GM12878 (cell line): ENCODE data around the gene EMP1. TPM values are rescaled to one million over a fixed set of nuclear protein-coding genes. Genes with fewer than 3 reads are reported as not detected.

Source experiments
- ATAC-seq: fragments of 200-7000 bp; cut with Tn5 transposase; 3 replicates; pipeline ENCODE4 v1.9.1; 2020; ENCODE audit warnings: mild to moderate bottlenecking, moderate library complexity
- BruUV-seq: library from RNA; stranded (reverse); fragments of 400-500 nt; replicated peaks from 2 replicates; lab custom pipeline; 2021; lab: Mats Ljungman, UMichigan
- CTCF ChIA-PET: fragments of 300-600 bp; sonication (Branson Sonifier 250); formaldehyde crosslinking; extraction: SDS; loops from one replicate; lab custom pipeline; 2021; ENCODE audit warnings: inconsistent platforms; lab: Yijun Ruan, JAX
- POLR2A ChIA-PET: fragments of 350-600 bp; formaldehyde crosslinking; extraction: SDS; loops from one replicate; lab custom pipeline; 2021; ENCODE audit warnings: inconsistent platforms; lab: Charles Lee
- RAD21 ChIA-PET: fragments of 300-600 bp; sonication (Branson Sonifier 250); formaldehyde crosslinking; loops from one replicate; lab custom pipeline; 2023; ENCODE audit warnings: antibody characterized with exemption; ENCODE audit not compliant: unreplicated experiment; lab: Charles Lee
- SMC1A ChIA-PET: fragments of 300-600 bp; sonication (Branson Sonifier 250); formaldehyde crosslinking; loops from one replicate; lab custom pipeline; 2023; ENCODE audit not compliant: unreplicated experiment, uncharacterized antibody; lab: Charles Lee
- DNase-seq: peaks from one replicate; pipeline ENCODE4 v3.0.0-alpha.2; 2011; ENCODE audit warnings: low read depth, low spot score
- FAIRE-seq: peaks from 3 replicates; lab custom pipeline; 2011; peaks lifted over from hg19 to GRCh38; lab: Jason Lieb, UNC
- H2AFZ ChIP-seq: 2 replicates; pipeline ENCODE4 v1.6.0; 2011; ENCODE audit warnings: low read depth, low read length, control low read depth; ENCODE audit not compliant: control insufficient read depth
- H3K27ac ChIP-seq: 2 replicates; pipeline ENCODE4 v1.5.1; 2011; ENCODE audit warnings: control low read depth; ENCODE audit not compliant: control insufficient read depth, insufficient read depth
- H3K27me3 ChIP-seq, 2 experiments: replicated peaks in 1 of 2; 2 replicates each; pipeline versions ENCODE4 v1.6.0 to v1.6.1; 2011; ENCODE audit warnings: low read length in 1 of 2; ENCODE audit not compliant: control insufficient read depth in 2 of 2, insufficient read depth in 2 of 2
- H3K36me3 ChIP-seq, 2 experiments: 2 replicates each; pipeline ENCODE4 v1.5.1; 2011; ENCODE audit warnings: low read length in 1 of 2; ENCODE audit not compliant: control insufficient read depth in 2 of 2, insufficient read depth in 2 of 2
- H3K4me1 ChIP-seq: 2 replicates; pipeline ENCODE4 v1.6.1; 2011; ENCODE audit warnings: mild to moderate bottlenecking, low read length, moderate library complexity, mixed read lengths; ENCODE audit not compliant: control insufficient read depth, insufficient read depth
- H3K4me2 ChIP-seq: 2 replicates; pipeline ENCODE4 v1.6.0; 2011; ENCODE audit warnings: control low read depth; ENCODE audit not compliant: control insufficient read depth, insufficient read depth
- H3K4me3 ChIP-seq: fragments of 200-600 bp; sonication (generic); 2 replicates; pipeline ENCODE4 v1.5.1; 2016
- H3K79me2 ChIP-seq: 2 replicates; pipeline ENCODE4 v1.6.0; 2011; ENCODE audit warnings: low read length; ENCODE audit not compliant: control insufficient read depth, insufficient read depth
- H3K9ac ChIP-seq: 2 replicates; pipeline ENCODE4 v1.8.0; 2011; ENCODE audit warnings: low read length, control low read depth, mixed read lengths; ENCODE audit not compliant: control insufficient read depth, insufficient read depth
- H3K9me3 ChIP-seq: replicated peaks from 3 replicates; pipeline ENCODE4 v1.5.1; 2011; ENCODE audit warnings: mild to moderate bottlenecking, low read length; ENCODE audit not compliant: control insufficient read depth, insufficient read depth
- H4K20me1 ChIP-seq: 2 replicates; pipeline ENCODE4 v1.6.0; 2011; ENCODE audit not compliant: control insufficient read depth, insufficient read depth
- BCL11A ChIP-seq: IDR thresholded peaks from 2 replicates; pipeline ENCODE4 v1.6.1; 2011; ENCODE audit warnings: low read depth, low read length
- ESRRA ChIP-seq: IDR thresholded peaks from 2 replicates; pipeline ENCODE4 v1.6.1; 2012; ENCODE audit warnings: mild to moderate bottlenecking, low read length, improper control_type of control experiment
- FOXM1 ChIP-seq: IDR thresholded peaks from 2 replicates; pipeline ENCODE4 v1.6.1; 2012; ENCODE audit warnings: low read depth, mild to moderate bottlenecking, inconsistent platforms, low read length, moderate library complexity
- MEF2B ChIP-seq: fragments of 450-650 bp; IDR thresholded peaks from 2 replicates; pipeline ENCODE4 v1.6.1; 2018; ENCODE audit warnings: mild to moderate bottlenecking, moderate library complexity; ENCODE audit not compliant: partially characterized antibody, poor library complexity, severe bottlenecking
- NBN ChIP-seq: fragments of 450-650 bp; IDR thresholded peaks from 2 replicates; pipeline ENCODE4 v1.6.1; 2016
- PML ChIP-seq: IDR thresholded peaks from 2 replicates; pipeline ENCODE4 v1.6.1; 2012; ENCODE audit warnings: low read length, inconsistent platforms
- RAD51 ChIP-seq: fragments of 450-650 bp; IDR thresholded peaks from 2 replicates; pipeline ENCODE4 v1.6.1; 2016; ENCODE audit warnings: moderate library complexity, mild to moderate bottlenecking, inconsistent platforms
- SUPT20H ChIP-seq: IDR thresholded peaks from 2 replicates; pipeline ENCODE4 v1.6.1; 2011; ENCODE audit warnings: low read depth, mild to moderate bottlenecking, low read length, moderate library complexity, borderline replicate concordance; ENCODE audit not compliant: control insufficient read depth
- SUZ12 ChIP-seq: fragments of 200-600 bp; sonication (generic); IDR thresholded peaks from one replicate; pipeline ENCODE4 v1.6.1; 2018; ENCODE audit warnings: antibody characterized with exemption, mild to moderate bottlenecking; ENCODE audit not compliant: unreplicated experiment
- ZNF207 ChIP-seq: fragments of 450-650 bp; IDR thresholded peaks from 2 replicates; pipeline ENCODE4 v1.6.1; 2014; ENCODE audit warnings: antibody characterized with exemption, mild to moderate bottlenecking, borderline replicate concordance
- WGBS: methylation state at CpG from one replicate; pipeline ENCODE4 v1.1.6; 2016; ENCODE audit warnings: low lambda C conversion rate; ENCODE audit not compliant: insufficient replicate concordance, insufficient coverage; ENCODE audit errors: missing lambda C conversion rate; 5-methylcytosine and 5-hydroxymethylcytosine counted together
- in situ Hi-C: fragments of 300-500 bp; cut with MboI; formaldehyde crosslinking; loops from 9 replicates; pipeline ENCODE4 v1.14.3; 2018; ENCODE audit warnings: mixed read lengths
- intact Hi-C: fragments of 100-400 bp; cut with micrococcal nuclease; formaldehyde crosslinking; loops from one replicate; pipeline ENCODE4 v1.14.2; 2022; ENCODE audit not compliant: unreplicated experiment
- polyA plus RNA-seq, 11 experiments: library from polyadenylated mRNA; depleted of rRNA in 4 of 11; unstranded in 6 of 11; stranded (reverse) in 5 of 11; fragments of >200 nt; fragmentation: Nextera tagmentation in 4 of 11; fragmentation: Illumina TruSeq in 1 of 11; extraction: Ambion mirVana in 4 of 11; extraction: Trizol in 1 of 11; gene quantifications; 1 replicate in 1 of 11; 2 replicates in 10 of 11; pipeline versions ENCODE4 v1.2.1 to v1.2.3, GENCODE V29; 2011 to 2016; ENCODE audit warnings: inconsistent platforms in 2 of 11, missing spikeins in 2 of 11, low read depth in 1 of 11
- total RNA-seq, 4 experiments: library from RNA; depleted of rRNA in 3 of 4; stranded (reverse); fragments of >200 nt in 3 of 4; fragmentation: Illumina TruSeq in 1 of 4; extraction: Trizol in 1 of 4; gene quantifications; 2 replicates each; pipeline versions ENCODE4 v1.2.1 to v1.2.3, GENCODE V29; 2013 to 2021
- TF ChIP-seq, protein P1 (sequence below): IDR thresholded peaks from 2 replicates; pipeline ENCODE4 v1.6.1; 2011; ENCODE audit warnings: borderline replicate concordance, low read depth, mild to moderate bottlenecking, moderate library complexity, low read length; ENCODE audit not compliant: insufficient read depth, poor library complexity, severe bottlenecking
- TF ChIP-seq, protein P2 (sequence below): IDR thresholded peaks from 2 replicates; pipeline ENCODE4 v1.6.1; 2012; ENCODE audit warnings: mild to moderate bottlenecking, low read depth, low read length
- TF ChIP-seq, protein P3 (sequence below): fragments of 150-350 bp; IDR thresholded peaks from 2 replicates; pipeline ENCODE4 v1.6.1; 2014; ENCODE audit warnings: mild to moderate bottlenecking, low read depth, low read length
- TF ChIP-seq, protein P4 (sequence below): IDR thresholded peaks from 2 replicates; pipeline ENCODE4 v1.6.1; 2012; ENCODE audit warnings: low read length, inconsistent platforms

The EMP1 gene
- total and polyA plus RNA-seq, 10 of the 15 experiments (the other 5 are each of a cell fraction or from before 2014, with no cell fraction given), result 0.09 to 0.90 (median 0.25) TPM; not detected in 1

DNA sequence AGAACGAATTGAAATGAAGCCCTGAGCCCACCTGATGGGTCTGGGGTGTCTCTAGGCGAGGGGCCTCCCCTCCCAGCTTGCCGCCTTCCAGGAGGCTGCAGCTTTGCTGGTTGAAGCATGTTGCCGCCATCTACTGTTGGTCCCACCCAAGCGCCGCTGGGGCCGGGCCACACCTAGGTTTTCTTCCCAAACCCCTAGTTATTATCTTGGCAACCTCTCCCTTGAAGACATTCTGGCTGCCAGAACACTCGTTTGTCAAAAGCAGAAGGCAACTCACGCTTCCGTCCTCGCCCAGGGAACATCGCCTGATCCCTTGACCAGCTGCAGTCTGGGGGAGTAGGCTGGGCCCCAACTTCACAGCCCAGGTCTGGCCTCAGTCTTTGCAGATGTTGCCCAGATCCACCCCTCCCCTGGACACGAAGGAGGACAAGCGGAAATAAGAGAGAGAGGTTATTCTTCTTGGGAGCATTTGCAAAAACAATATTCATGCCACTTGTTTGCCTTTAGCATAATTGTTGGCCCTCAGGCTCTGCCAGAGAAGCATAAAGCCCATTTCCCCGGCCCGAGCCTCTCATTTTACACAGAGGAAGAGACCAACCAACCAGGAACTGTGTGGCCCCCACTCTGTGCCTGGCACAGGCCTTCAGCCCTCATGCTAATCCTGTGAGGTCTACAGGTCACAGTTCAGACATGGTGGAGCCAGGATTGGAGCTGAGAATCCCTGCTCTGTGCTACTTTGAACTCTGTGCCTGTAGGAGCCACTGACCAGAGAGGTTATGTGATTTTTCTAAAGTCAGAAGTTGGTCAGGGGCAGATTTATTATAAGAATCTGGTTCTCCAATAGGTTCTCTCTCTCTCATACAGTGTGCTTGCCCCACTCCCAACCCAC is 6.8 kb downstream of the EMP1 start (continued):
- TF ChIP-seq, protein P1, sequence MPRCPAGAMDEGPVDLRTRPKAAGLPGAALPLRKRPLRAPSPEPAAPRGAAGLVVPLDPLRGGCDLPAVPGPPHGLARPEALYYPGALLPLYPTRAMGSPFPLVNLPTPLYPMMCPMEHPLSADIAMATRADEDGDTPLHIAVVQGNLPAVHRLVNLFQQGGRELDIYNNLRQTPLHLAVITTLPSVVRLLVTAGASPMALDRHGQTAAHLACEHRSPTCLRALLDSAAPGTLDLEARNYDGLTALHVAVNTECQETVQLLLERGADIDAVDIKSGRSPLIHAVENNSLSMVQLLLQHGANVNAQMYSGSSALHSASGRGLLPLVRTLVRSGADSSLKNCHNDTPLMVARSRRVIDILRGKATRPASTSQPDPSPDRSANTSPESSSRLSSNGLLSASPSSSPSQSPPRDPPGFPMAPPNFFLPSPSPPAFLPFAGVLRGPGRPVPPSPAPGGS, result no peak
- TF ChIP-seq FOXM1, result no peak

DNA sequence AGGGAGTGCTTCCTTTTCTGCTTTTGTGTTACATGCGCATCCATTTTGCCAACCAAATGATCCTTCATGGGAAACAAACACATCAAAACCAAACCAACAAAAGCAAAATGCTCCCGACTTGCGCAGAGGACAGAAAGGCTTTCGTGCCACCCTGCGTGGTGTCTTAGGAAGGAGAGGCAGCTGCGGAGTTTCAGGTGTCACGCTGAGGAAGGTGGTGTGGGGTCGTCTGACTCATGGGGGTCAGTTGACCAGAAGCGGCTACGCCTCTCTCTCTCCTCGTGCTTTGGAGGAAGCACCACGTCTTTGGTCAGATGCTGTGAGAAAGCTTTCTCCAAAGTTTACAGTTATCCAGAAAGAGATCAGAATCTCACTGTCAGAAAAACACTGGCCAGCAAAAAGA is 7.9 kb downstream of the EMP1 start:
- ATAC-seq, result no peak
- BruUV-seq, result no TSS peak
- SMC1A ChIA-PET, result no interaction called here
- no peaks in the 10 kb centered on the region for H3K36me3 ChIP-seq
- H4K20me1 ChIP-seq, result no peaks in the 10 kb centered on the region
- no peak for FAIRE-seq
- CTCF ChIA-PET, result no interaction called here
- no peaks in the 10 kb centered on the region for H3K9me3 ChIP-seq
- no peak for TF ChIP-seq NBN
- TF ChIP-seq, protein P2, sequence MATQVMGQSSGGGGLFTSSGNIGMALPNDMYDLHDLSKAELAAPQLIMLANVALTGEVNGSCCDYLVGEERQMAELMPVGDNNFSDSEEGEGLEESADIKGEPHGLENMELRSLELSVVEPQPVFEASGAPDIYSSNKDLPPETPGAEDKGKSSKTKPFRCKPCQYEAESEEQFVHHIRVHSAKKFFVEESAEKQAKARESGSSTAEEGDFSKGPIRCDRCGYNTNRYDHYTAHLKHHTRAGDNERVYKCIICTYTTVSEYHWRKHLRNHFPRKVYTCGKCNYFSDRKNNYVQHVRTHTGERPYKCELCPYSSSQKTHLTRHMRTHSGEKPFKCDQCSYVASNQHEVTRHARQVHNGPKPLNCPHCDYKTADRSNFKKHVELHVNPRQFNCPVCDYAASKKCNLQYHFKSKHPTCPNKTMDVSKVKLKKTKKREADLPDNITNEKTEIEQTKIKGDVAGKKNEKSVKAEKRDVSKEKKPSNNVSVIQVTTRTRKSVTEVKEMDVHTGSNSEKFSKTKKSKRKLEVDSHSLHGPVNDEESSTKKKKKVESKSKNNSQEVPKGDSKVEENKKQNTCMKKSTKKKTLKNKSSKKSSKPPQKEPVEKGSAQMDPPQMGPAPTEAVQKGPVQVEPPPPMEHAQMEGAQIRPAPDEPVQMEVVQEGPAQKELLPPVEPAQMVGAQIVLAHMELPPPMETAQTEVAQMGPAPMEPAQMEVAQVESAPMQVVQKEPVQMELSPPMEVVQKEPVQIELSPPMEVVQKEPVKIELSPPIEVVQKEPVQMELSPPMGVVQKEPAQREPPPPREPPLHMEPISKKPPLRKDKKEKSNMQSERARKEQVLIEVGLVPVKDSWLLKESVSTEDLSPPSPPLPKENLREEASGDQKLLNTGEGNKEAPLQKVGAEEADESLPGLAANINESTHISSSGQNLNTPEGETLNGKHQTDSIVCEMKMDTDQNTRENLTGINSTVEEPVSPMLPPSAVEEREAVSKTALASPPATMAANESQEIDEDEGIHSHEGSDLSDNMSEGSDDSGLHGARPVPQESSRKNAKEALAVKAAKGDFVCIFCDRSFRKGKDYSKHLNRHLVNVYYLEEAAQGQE, result no peak
- no peak for TF ChIP-seq MEF2B
- TF ChIP-seq ESRRA, result no peak
- TF ChIP-seq, protein P3, sequence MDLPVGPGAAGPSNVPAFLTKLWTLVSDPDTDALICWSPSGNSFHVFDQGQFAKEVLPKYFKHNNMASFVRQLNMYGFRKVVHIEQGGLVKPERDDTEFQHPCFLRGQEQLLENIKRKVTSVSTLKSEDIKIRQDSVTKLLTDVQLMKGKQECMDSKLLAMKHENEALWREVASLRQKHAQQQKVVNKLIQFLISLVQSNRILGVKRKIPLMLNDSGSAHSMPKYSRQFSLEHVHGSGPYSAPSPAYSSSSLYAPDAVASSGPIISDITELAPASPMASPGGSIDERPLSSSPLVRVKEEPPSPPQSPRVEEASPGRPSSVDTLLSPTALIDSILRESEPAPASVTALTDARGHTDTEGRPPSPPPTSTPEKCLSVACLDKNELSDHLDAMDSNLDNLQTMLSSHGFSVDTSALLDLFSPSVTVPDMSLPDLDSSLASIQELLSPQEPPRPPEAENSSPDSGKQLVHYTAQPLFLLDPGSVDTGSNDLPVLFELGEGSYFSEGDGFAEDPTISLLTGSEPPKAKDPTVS, result no peak
- no peak for TF ChIP-seq SUPT20H
- TF ChIP-seq PML, result no peak
- no peak for TF ChIP-seq SUZ12
- TF ChIP-seq BCL11A, result no peak
- TF ChIP-seq, protein P4, sequence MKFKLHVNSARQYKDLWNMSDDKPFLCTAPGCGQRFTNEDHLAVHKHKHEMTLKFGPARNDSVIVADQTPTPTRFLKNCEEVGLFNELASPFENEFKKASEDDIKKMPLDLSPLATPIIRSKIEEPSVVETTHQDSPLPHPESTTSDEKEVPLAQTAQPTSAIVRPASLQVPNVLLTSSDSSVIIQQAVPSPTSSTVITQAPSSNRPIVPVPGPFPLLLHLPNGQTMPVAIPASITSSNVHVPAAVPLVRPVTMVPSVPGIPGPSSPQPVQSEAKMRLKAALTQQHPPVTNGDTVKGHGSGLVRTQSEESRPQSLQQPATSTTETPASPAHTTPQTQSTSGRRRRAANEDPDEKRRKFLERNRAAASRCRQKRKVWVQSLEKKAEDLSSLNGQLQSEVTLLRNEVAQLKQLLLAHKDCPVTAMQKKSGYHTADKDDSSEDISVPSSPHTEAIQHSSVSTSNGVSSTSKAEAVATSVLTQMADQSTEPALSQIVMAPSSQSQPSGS, result no peak
- no peak for TF ChIP-seq ZNF207
- no peak for TF ChIP-seq RAD51
- TF ChIP-seq, all 136 proteins: peak for 0
- RAD21 ChIA-PET, result no interaction called here
- H3K9ac ChIP-seq, result no peak overlapping the region
- H3K4me2 ChIP-seq, result no peak overlapping the region
- H3K4me3 ChIP-seq, result no peak overlapping the region
- in situ Hi-C loops (no loop called here), intact Hi-C loops (loop anchor here (10.0 kb wide), 1 partner anchor 220 kb away; no protein-coding TSS in a partner anchor)
- no peaks in the 10 kb centered on the region for H3K79me2 ChIP-seq
- peaks cover 3 to 10% of the 10 kb centered on the region in 2 experiments for H3K27me3 ChIP-seq
- H3K27ac ChIP-seq, result no peak overlapping the region
- POLR2A ChIA-PET, result no interaction called here
- no peak overlapping the region for H2AFZ ChIP-seq
- no peak for DNase-seq
- no peaks in the 10 kb centered on the region for H3K4me1 ChIP-seq
- WGBS, result 55% methylated on average over 12 of the region's 12 CpGs
